ENCODE measurements around the gene ARHGEF1.

The ARHGEF1 gene

DNA sequence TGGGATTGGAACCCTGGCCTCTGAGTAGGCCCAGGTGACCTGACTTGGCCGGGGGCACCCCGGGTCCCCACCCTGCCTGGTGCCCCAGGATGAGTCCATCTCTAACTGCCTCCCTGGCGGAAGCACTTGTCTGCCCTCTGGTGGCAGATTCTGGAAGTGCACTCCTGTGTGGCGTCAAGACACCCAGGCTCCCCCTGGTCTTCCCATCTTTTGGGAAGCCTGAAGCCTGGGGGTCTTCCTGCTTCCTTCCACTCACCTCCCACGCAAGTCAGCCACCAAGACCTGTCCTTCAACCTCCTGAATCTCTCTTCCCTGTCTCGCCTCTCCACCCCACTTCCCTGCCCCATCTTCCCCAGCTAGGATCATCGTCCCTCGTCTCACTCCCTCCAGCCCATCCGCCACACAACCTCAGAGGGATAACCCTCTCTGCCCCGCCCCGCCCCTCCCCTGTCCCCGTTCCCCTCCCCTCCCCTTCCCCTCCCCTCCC lies 68.7 kb downstream of the ARHGEF1 start:
- peak in 49 of 51 donors; percentile 8 to 81 (median 52) for DNase-seq

DNA sequence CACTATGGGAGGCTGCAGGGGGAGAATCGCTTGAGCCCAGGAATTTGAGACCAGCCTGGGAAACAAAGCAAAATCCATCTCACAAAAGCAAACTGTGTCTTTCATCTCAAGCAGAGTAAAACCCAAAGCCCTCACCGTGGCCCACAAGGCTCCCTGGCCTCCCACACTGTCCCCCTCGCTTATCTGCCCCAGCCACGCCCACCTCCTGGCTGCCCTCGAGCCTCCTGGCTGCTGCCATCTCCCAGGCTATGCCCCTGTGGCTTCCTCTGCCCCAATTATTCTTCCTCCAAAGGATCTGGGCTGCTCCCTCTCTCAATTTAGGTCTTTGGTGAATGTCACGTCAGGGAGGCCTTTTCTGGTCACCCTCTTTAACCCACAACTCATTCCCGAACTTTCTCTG lies 72.5 kb downstream of the ARHGEF1 start:
- DNase-seq, result no peak

DNA sequence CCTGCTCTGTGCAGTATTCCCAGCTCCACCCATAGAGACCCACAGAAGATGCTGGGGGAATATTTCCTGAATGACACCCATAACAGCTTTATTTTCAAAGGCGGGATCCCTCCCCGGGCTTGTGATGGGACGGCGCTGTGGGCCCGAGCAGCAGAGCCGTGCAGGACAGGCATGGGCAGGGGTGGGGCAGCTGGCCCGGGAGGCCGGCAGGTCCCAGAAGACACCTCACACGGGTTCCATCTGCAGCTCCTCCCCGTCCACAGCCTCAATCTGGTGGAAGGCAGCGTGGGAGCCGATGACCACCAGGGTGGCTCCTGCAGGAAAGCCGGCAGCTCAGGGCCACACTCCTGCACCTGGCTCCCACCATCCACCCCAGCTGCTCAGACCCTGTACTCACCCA lies 73.6 kb downstream of the ARHGEF1 start:
- no peak for DNase-seq
